Esophagus muscularis mucosa (tissue), 2 donors: ENCODE data around the gene TMCC1.

Experiments
- EP300 ChIP-seq: sonication (generic); formaldehyde crosslinking; IDR thresholded peaks from one replicate; pipeline ENCODE4 v1.6.1; 2017; ENCODE audit warnings: antibody characterized with exemption
- POLR2A ChIP-seq: fragments of 450-650 bp; IDR thresholded peaks from one replicate; pipeline ENCODE4 v1.6.1; 2017; ENCODE audit warnings: antibody characterized with exemption, moderate library complexity, mild to moderate bottlenecking, low read depth

GRCh38 chr3:129723558-129724324 lies 169.8 kb downstream of the TMCC1 start:
- TF ChIP-seq EP300, result no peak
- TF ChIP-seq POLR2A, result no peak
